ENCODE measurements around the gene NXPE4. TPM values are rescaled to one million over a fixed set of nuclear protein-coding genes. Genes with fewer than 3 reads are reported as not detected.
"Not testable (repeated sequence)": the region's sequence is repeated elsewhere in the genome, so short reads cannot be mapped to it uniquely, and the experiment has no call there.

NXPE4 gene
- total RNA-seq, 1 experiment from 2014 or later = not detected

GRCh38 chr11:114612686-114613085 is 17.1 kb upstream of the NXPE4 start:
- Histone ChIP-seq H2BK5ac (ENCODE audit: insufficient read length, low read length) (no peak overlapping the region), H3K4ac (ENCODE audit: low read depth, low read length) (no peak overlapping the region), H3K79me2 (ENCODE audit: insufficient read depth, low read length) (no peaks in the 10 kb centered on the region), H3K9me3 (ENCODE audit: control insufficient read depth, low read depth, low read length) (peaks cover 23% of the 10 kb centered on the region), H3K56ac (ENCODE audit: insufficient read length, low read depth, low read length) (no peak overlapping the region), H3T11ph (ENCODE audit: low read length) (no peak overlapping the region), H3K4me2 (ENCODE audit: insufficient read depth, insufficient read length, low read length) (no peak overlapping the region), H2AK5ac (ENCODE audit: insufficient read length, low read length) (no peak overlapping the region), H2BK15ac (ENCODE audit: low read depth, low read length) (no peak overlapping the region), H3K23ac (ENCODE audit: insufficient read length, low read depth, low read length) (no peak overlapping the region), H3K27ac (ENCODE audit: insufficient read length, low read depth, low read length) (no peak overlapping the region), H2AFZ (ENCODE audit: low read length) (no peak overlapping the region), H2BK12ac (ENCODE audit: insufficient read length, low read depth, low read length) (no peak overlapping the region), H3K23me2 (ENCODE audit: insufficient read length, low read depth, low read length, poor library complexity, severe bottlenecking) (no peaks in the 10 kb centered on the region), H3K4me1 (ENCODE audit: insufficient read depth, low read length) (no peaks in the 10 kb centered on the region), H4K8ac (replicated peaks; ENCODE audit: insufficient read length, low read depth, low read length) (no peak overlapping the region), H3K18ac (ENCODE audit: insufficient read length, low read depth, low read length) (no peak overlapping the region), H3K79me1 (ENCODE audit: insufficient read depth, low read depth, low read length, poor library complexity, severe bottlenecking) (no peaks in the 10 kb centered on the region), H4K20me1 (ENCODE audit: control insufficient read depth, insufficient read depth, insufficient read length) (no peaks in the 10 kb centered on the region), H2BK20ac (ENCODE audit: low read depth, low read length, poor library complexity, severe bottlenecking) (no peak overlapping the region), H4K91ac (ENCODE audit: insufficient read length, low read depth, low read length) (no peak overlapping the region), H3K14ac (ENCODE audit: insufficient read depth, low read length) (no peak overlapping the region), H2BK120ac (ENCODE audit: low read depth, low read length, poor library complexity, severe bottlenecking) (no peak overlapping the region), H4K5ac (ENCODE audit: insufficient read length, low read depth, low read length) (no peak overlapping the region), H3K9ac (ENCODE audit: extremely low read depth, insufficient read length, low read length) (no peak overlapping the region), H3K27me3 (ENCODE audit: insufficient read depth, low read length) (no peaks in the 10 kb centered on the region)
- Mint-ChIP-seq H3K4me3 (no peak overlapping the region), H3K27me3 (ENCODE audit: low read depth) (no peaks in the 10 kb centered on the region), H3K9me3 (peaks cover 32 to 35% of the 10 kb centered on the region in 2 experiments), H3K27ac (no peak overlapping the region), H3K36me3 (ENCODE audit: insufficient read depth in 1 of 3, low read depth in 3 of 3) (peaks cover 2 to 7% (median 2%) of the 10 kb centered on the region in 3 experiments; a peak in 2 of 7 replicates), H3K4me1 (no peaks in the 10 kb centered on the region)
- no peak for DNase-seq
- TF ChIP-seq, protein P1, sequence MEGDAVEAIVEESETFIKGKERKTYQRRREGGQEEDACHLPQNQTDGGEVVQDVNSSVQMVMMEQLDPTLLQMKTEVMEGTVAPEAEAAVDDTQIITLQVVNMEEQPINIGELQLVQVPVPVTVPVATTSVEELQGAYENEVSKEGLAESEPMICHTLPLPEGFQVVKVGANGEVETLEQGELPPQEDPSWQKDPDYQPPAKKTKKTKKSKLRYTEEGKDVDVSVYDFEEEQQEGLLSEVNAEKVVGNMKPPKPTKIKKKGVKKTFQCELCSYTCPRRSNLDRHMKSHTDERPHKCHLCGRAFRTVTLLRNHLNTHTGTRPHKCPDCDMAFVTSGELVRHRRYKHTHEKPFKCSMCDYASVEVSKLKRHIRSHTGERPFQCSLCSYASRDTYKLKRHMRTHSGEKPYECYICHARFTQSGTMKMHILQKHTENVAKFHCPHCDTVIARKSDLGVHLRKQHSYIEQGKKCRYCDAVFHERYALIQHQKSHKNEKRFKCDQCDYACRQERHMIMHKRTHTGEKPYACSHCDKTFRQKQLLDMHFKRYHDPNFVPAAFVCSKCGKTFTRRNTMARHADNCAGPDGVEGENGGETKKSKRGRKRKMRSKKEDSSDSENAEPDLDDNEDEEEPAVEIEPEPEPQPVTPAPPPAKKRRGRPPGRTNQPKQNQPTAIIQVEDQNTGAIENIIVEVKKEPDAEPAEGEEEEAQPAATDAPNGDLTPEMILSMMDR (conservative IDR thresholded peaks at IDR 0.05) = no peak
- WGBS (ENCODE audit: extremely low coverage, insufficient read length, low lambda C conversion rate) = no CpG with 5 or more reads among the region's 9 CpGs

DNA sequence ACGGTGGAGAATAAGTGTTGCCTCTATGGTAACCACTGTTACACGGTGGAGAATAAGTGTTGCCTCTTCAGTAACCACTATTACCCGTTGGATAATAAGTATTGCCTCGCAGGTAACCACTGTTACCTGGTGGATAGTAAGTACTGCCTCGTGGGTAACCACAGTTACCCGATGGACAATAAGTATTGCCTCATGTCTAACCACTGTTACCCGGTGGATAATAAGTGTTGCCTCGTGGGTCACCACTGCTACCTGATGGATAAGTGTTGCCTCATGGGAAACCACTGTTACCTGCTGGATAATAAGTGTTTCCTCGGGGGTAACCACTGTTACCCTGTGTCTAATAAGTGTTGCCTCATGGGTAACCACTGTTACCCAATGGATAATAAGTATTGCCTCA is 16.6 kb upstream of the NXPE4 start:
- H3K27me3 Mint-ChIP-seq (ENCODE audit: low read depth); H3K27ac ChIP-seq (ENCODE audit: insufficient read length, low read depth, low read length); H3K4ac ChIP-seq (ENCODE audit: low read depth, low read length); H3K23ac ChIP-seq (ENCODE audit: insufficient read length, low read depth, low read length); H3K27me3 ChIP-seq (ENCODE audit: insufficient read depth, low read length); H4K8ac ChIP-seq (replicated peaks; ENCODE audit: insufficient read length, low read depth, low read length); H2BK20ac ChIP-seq (ENCODE audit: low read depth, low read length, poor library complexity, severe bottlenecking); H3K23me2 ChIP-seq (ENCODE audit: insufficient read length, low read depth, low read length, poor library complexity, severe bottlenecking); H3K79me1 ChIP-seq (ENCODE audit: insufficient read depth, low read depth, low read length, poor library complexity, severe bottlenecking); H3K14ac ChIP-seq (ENCODE audit: insufficient read depth, low read length); H2AFZ ChIP-seq (ENCODE audit: low read length); H3K4me3 Mint-ChIP-seq; H3K79me2 ChIP-seq (ENCODE audit: insufficient read depth, low read length); DNase-seq; H3K18ac ChIP-seq (ENCODE audit: insufficient read length, low read depth, low read length); H4K5ac ChIP-seq (ENCODE audit: insufficient read length, low read depth, low read length); H3K4me2 ChIP-seq (ENCODE audit: insufficient read depth, insufficient read length, low read length); H3K27ac Mint-ChIP-seq; H3T11ph ChIP-seq (ENCODE audit: low read length); H3K56ac ChIP-seq (ENCODE audit: insufficient read length, low read depth, low read length); H2BK15ac ChIP-seq (ENCODE audit: low read depth, low read length); H3K4me1 ChIP-seq (ENCODE audit: insufficient read depth, low read length); H3K4me1 Mint-ChIP-seq; H2AK5ac ChIP-seq (ENCODE audit: insufficient read length, low read length); H4K20me1 ChIP-seq (ENCODE audit: control insufficient read depth, insufficient read depth, insufficient read length); H2BK5ac ChIP-seq (ENCODE audit: insufficient read length, low read length); H4K91ac ChIP-seq (ENCODE audit: insufficient read length, low read depth, low read length); H3K9ac ChIP-seq (ENCODE audit: extremely low read depth, insufficient read length, low read length); H2BK120ac ChIP-seq (ENCODE audit: low read depth, low read length, poor library complexity, severe bottlenecking); H2BK12ac ChIP-seq (ENCODE audit: insufficient read length, low read depth, low read length): not testable (repeated sequence)
- peaks cover 23% of the 10 kb centered on the region for H3K9me3 ChIP-seq (ENCODE audit: control insufficient read depth, low read depth, low read length)
- WGBS (ENCODE audit: extremely low coverage, insufficient read length, low lambda C conversion rate) = no CpG with 5 or more reads among the region's 9 CpGs
- Mint-ChIP-seq H3K36me3 (ENCODE audit: insufficient read depth in 1 of 3, low read depth in 3 of 3) (peaks cover 2 to 12% (median 4%) of the 10 kb centered on the region in 3 experiments; a peak in 2 of 7 replicates), H3K9me3 (peaks cover 34 to 36% of the 10 kb centered on the region in 2 experiments)
